Fibroblast of lung (primary cell): ENCODE results near the gene ABHD4. TPM values are rescaled to one million over a fixed set of nuclear protein-coding genes. Genes with fewer than 3 reads are reported as not detected.
"Not testable (repeated sequence)": the region's sequence is repeated elsewhere in the genome, so short reads cannot be mapped to it uniquely, and the experiment has no call there.

Experiments used
- DNase-seq, 2 donors: peaks; one replicate each; pipeline versions ENCODE4 v3.0.0 to v3.0.0-alpha.2; 2010; ENCODE audit warnings: low read depth in 2 of 2
- H2AFZ ChIP-seq: 2 replicates; pipeline ENCODE4 v1.5.1; 2012; ENCODE audit warnings: low read length, control low read depth, inconsistent platforms
- H3K27ac ChIP-seq: 2 replicates; pipeline ENCODE4 v1.5.1; 2011; ENCODE audit warnings: low read length, control low read depth; ENCODE audit not compliant: insufficient read depth
- H3K27me3 ChIP-seq: 2 replicates; pipeline ENCODE4 v1.5.1; 2011; ENCODE audit warnings: mild to moderate bottlenecking, low read length; ENCODE audit not compliant: control insufficient read depth, insufficient read depth
- H3K36me3 ChIP-seq: 2 replicates; pipeline ENCODE4 v1.5.1; 2011; ENCODE audit warnings: low read length; ENCODE audit not compliant: control insufficient read depth, insufficient read depth
- H3K4me1 ChIP-seq: 2 replicates; pipeline ENCODE4 v1.5.1; 2011; ENCODE audit warnings: low read length; ENCODE audit not compliant: control insufficient read depth, insufficient read depth; ENCODE audit errors: extremely low read depth
- H3K4me2 ChIP-seq: 2 replicates; pipeline ENCODE4 v1.5.1; 2011; ENCODE audit warnings: low read length, control low read depth; ENCODE audit not compliant: insufficient read depth; ENCODE audit errors: extremely low read depth
- H3K4me3 ChIP-seq, 4 experiments: fragments of 200-600 bp in 1 of 4; sonication (generic) in 1 of 4; replicated peaks in 1 of 4; 2 replicates each; pipeline ENCODE4 v1.5.1; 2011 to 2016; ENCODE audit warnings: low read length in 4 of 4, low read depth in 3 of 4, mild to moderate bottlenecking in 3 of 4, control low read depth in 2 of 4, inconsistent platforms in 1 of 4, mixed read lengths in 1 of 4; ENCODE audit not compliant: insufficient read depth in 1 of 4; ENCODE audit errors: control extremely low read depth in 1 of 4
- H3K79me2 ChIP-seq: 2 replicates; pipeline ENCODE4 v1.5.1; 2012; ENCODE audit warnings: mild to moderate bottlenecking, low read length, inconsistent platforms; ENCODE audit not compliant: control insufficient read depth, insufficient read depth
- H3K9ac ChIP-seq: 2 replicates; pipeline ENCODE4 v1.5.1; 2011; ENCODE audit warnings: mild to moderate bottlenecking, low read length, control low read depth; ENCODE audit not compliant: insufficient read depth
- H3K9me3 ChIP-seq: 2 replicates; pipeline ENCODE4 v1.5.1; 2012; ENCODE audit warnings: low read depth, low read length; ENCODE audit not compliant: control insufficient read depth, insufficient read depth
- H4K20me1 ChIP-seq: 2 replicates; pipeline ENCODE4 v1.5.1; 2011; ENCODE audit warnings: low read length; ENCODE audit not compliant: control insufficient read depth, insufficient read depth; ENCODE audit errors: extremely low read depth
- EZH2 ChIP-seq: IDR thresholded peaks from 2 replicates; pipeline ENCODE4 v1.5.1; 2012; ENCODE audit warnings: low read length, control low read depth, mild to moderate bottlenecking; ENCODE audit errors: missing control alignments
- polyA plus RNA-seq, 2 donors: library from polyadenylated mRNA; depleted of rRNA in 1 of 2; stranded (reverse) in 1 of 2; unstranded in 1 of 2; fragments of >200 nt; gene quantifications; 2 replicates each; pipeline ENCODE4 v1.2.1, GENCODE V29; 2011 to 2012; ENCODE audit warnings: missing spikeins in 1 of 2
- total RNA-seq: library from RNA; depleted of rRNA; stranded (reverse); fragments of >200 nt; gene quantifications from 2 replicates; pipeline ENCODE4 v1.2.1, GENCODE V29; 2014
- TF ChIP-seq, protein P1 (sequence below), 2 donors: IDR thresholded peaks in 1 of 2; conservative IDR thresholded peaks in 1 of 2; 1 replicate in 1 of 2; 2 replicates in 1 of 2; pipeline ENCODE4 v1.5.1; 2011 to 2012; ENCODE audit warnings: low read length in 2 of 2, control low read depth in 1 of 2, inconsistent platforms in 1 of 2, low read depth in 1 of 2, mild to moderate bottlenecking in 1 of 2

ABHD4 gene
- total and polyA plus RNA-seq, 2 donors (not counting 1 experiment from before 2014, with no cell fraction given), result 40.0 to 61.2 TPM

GRCh38 chr14:22552827-22553076 lies 45.3 kb upstream of the ABHD4 start:
- no peaks in the 10 kb centered on the region for H3K79me2 ChIP-seq
- DNase-seq, result no peak
- H3K4me1 ChIP-seq, result peaks cover 6% of the 10 kb centered on the region
- no peak overlapping the region for H2AFZ ChIP-seq
- H3K36me3 ChIP-seq, result no peaks in the 10 kb centered on the region
- no peaks in the 10 kb centered on the region for H3K9me3 ChIP-seq
- TF ChIP-seq EZH2, result no peak
- TF ChIP-seq, protein P1, sequence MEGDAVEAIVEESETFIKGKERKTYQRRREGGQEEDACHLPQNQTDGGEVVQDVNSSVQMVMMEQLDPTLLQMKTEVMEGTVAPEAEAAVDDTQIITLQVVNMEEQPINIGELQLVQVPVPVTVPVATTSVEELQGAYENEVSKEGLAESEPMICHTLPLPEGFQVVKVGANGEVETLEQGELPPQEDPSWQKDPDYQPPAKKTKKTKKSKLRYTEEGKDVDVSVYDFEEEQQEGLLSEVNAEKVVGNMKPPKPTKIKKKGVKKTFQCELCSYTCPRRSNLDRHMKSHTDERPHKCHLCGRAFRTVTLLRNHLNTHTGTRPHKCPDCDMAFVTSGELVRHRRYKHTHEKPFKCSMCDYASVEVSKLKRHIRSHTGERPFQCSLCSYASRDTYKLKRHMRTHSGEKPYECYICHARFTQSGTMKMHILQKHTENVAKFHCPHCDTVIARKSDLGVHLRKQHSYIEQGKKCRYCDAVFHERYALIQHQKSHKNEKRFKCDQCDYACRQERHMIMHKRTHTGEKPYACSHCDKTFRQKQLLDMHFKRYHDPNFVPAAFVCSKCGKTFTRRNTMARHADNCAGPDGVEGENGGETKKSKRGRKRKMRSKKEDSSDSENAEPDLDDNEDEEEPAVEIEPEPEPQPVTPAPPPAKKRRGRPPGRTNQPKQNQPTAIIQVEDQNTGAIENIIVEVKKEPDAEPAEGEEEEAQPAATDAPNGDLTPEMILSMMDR (conservative IDR thresholded peaks at IDR 0.05 in 1 of 2, IDR thresholded peaks at IDR 0.05 in 1 of 2; ENCODE audit: low read depth in 1 of 2, low read length in 2 of 2), result no peak
- no peak overlapping the region for H3K9ac ChIP-seq
- H3K4me3 ChIP-seq, result no peak overlapping the region
- no peaks in the 10 kb centered on the region for H3K27me3 ChIP-seq
- H3K4me2 ChIP-seq, result no peak overlapping the region
- no peaks in the 10 kb centered on the region for H4K20me1 ChIP-seq
- no peak overlapping the region for H3K27ac ChIP-seq

DNA sequence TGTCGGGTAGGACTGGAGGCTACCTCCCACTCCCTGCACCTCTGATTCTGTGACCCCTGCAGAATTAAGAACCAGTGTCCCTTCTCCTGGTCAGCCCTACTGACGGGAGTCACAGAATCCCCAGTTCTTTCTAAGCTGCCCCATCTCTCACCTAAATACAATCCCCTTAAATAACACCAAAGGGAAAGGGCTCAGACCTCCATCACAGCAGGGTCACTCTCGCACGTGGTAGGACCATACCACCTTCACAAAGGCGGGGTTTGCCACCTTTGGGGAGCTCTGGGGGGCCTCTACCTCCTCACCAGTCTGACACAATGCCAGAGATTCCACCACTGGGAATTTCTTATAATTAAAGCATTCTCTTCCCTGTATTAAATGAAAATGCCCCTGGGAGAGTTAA lies 44.7 kb upstream of the ABHD4 start:
- Histone ChIP-seq H3K4me3 (no peak overlapping the region), H2AFZ (no peak overlapping the region), H3K9ac (no peak overlapping the region), H3K4me1 (peaks cover 6% of the 10 kb centered on the region), H3K27ac (no peak overlapping the region), H3K9me3 (no peaks in the 10 kb centered on the region), H4K20me1 (no peaks in the 10 kb centered on the region), H3K79me2 (no peaks in the 10 kb centered on the region), H3K36me3 (no peaks in the 10 kb centered on the region), H3K4me2 (no peak overlapping the region), H3K27me3 (no peaks in the 10 kb centered on the region)
- no peak for DNase-seq
- no peak for TF ChIP-seq EZH2
- TF ChIP-seq, protein P1 (conservative IDR thresholded peaks at IDR 0.05 in 1 of 2, IDR thresholded peaks at IDR 0.05 in 1 of 2; ENCODE audit: low read depth in 1 of 2, low read length in 2 of 2), result no peak

DNA sequence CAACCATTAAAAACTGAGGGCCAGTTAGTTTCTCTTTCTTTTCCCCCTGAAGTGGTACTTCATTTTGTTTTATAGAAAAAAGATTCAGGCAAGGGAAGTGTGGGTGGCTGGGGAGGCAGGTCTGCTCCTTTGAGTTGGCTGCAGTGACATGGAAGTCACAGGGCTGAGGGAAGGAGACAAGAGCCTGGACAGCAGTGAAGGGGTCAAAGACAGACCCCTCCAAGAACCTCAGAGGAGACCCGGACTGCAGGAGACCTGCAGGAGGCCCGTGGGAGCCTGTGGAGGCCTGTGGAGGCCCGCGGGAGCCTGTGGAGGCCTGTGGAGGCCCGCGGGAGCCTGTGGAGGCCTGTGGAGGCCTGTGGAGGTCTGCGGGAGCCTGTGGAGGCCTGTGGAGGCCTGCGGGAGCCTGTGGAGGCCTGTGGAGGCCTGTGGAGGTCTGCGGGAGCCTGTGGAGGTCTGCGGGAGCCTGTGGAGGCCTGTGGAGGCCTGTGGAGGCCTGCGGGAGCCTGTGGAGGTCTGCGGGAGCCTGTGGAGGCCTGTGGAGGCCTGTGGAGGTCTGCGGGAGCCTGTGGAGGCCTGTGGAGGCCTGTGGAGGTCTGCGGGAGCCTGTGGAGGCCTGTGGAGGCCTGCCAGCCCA lies 44.1 kb upstream of the ABHD4 start:
- not testable (repeated sequence) for H3K4me3 ChIP-seq, H3K4me2 ChIP-seq, H4K20me1 ChIP-seq, H3K4me1 ChIP-seq, H3K27ac ChIP-seq, H3K9me3 ChIP-seq, H3K9ac ChIP-seq, DNase-seq, H3K36me3 ChIP-seq, H3K27me3 ChIP-seq, H3K79me2 ChIP-seq, H2AFZ ChIP-seq
